Middle frontal gyrus (tissue), 1 donor: ENCODE data around the gene PHLDA2.

Experiments used
- DNase-seq: peaks from one replicate; pipeline ENCODE4 v3.0.0-alpha.2; 2015; ENCODE audit warnings: low spot score; ENCODE audit errors: extremely low spot score

Gene PHLDA2

GRCh38 chr11:2928605-2929530, at the start of gene PHLDA2:
Gene PHLDA2 (minus strand): TSS chr11:2929420. CDS start chr11:2929364, 56 bp downstream.
- no peak for DNase-seq

GRCh38 chr11:2977113-2977512, 47.9 kb upstream of the PHLDA2 start:
- no peak for DNase-seq

GRCh38 chr11:2976294-2977063, 47.3 kb upstream of the PHLDA2 start:
- DNase-seq = no peak

- DNase-seq = peak; percentile 24
Measured at GRCh38 chr11:2975594-2975993, 46.4 kb upstream of the PHLDA2 start.

GRCh38 chr11:2974272-2974671, 45.1 kb upstream of the PHLDA2 start:
- no peak for DNase-seq

GRCh38 chr11:2968341-2968900, 39.2 kb upstream of the PHLDA2 start:
- no peak for DNase-seq

GRCh38 chr11:2964782-2965181, 35.6 kb upstream of the PHLDA2 start:
- DNase-seq = no peak

GRCh38 chr11:2963761-2964160, 34.5 kb upstream of the PHLDA2 start:
- no peak for DNase-seq

- DNase-seq = no peak
Measured at GRCh38 chr11:2963112-2963754, 34.0 kb upstream of the PHLDA2 start.

GRCh38 chr11:2961080-2961479, 31.9 kb upstream of the PHLDA2 start:
- no peak for DNase-seq

GRCh38 chr11:2960139-2960538, 30.9 kb upstream of the PHLDA2 start:
- DNase-seq = no peak

GRCh38 chr11:2958251-2958650, 29.0 kb upstream of the PHLDA2 start:
- DNase-seq = no peak

GRCh38 chr11:2955906-2956476, 26.8 kb upstream of the PHLDA2 start:
- no peak for DNase-seq

- DNase-seq = no peak
Measured at GRCh38 chr11:2954263-2954662, 25.0 kb upstream of the PHLDA2 start.

GRCh38 chr11:2952290-2952689, 23.1 kb upstream of the PHLDA2 start:
- no peak for DNase-seq

- no peak for DNase-seq
Measured at GRCh38 chr11:2951231-2952110, 22.3 kb upstream of the PHLDA2 start.

- DNase-seq = no peak
Measured at GRCh38 chr11:2950825-2951224, 21.6 kb upstream of the PHLDA2 start.

- DNase-seq = no peak
Measured at GRCh38 chr11:2949920-2950319, 20.7 kb upstream of the PHLDA2 start.

- DNase-seq = no peak
Measured at GRCh38 chr11:2947744-2948143, 18.5 kb upstream of the PHLDA2 start.

GRCh38 chr11:2945757-2946287, 16.6 kb upstream of the PHLDA2 start:
- DNase-seq = no peak
